GM23338 (cell line): ENCODE measurements around the gene DMTF1. TPM values are rescaled to one million over a fixed set of nuclear protein-coding genes. Genes with fewer than 3 reads are reported as not detected.
"Not testable (repeated sequence)": the region's sequence is repeated elsewhere in the genome, so short reads cannot be mapped to it uniquely, and the experiment has no call there.

Source experiments
- ATAC-seq: fragments of 200-7000 bp; cut with Tn5 transposase; 3 replicates; pipeline ENCODE4 v1.9.1; 2020
- DNase-seq: peaks from one replicate; pipeline ENCODE4 v3.0.0-alpha.2; 2015; ENCODE audit warnings: low spot score
- H2AFZ ChIP-seq: fragments of 200-600 bp; sonication (generic); 2 replicates; pipeline ENCODE4 v1.8.0; 2016; ENCODE audit warnings: antibody characterized with exemption, mild to moderate bottlenecking, moderate library complexity
- H3F3A ChIP-seq: fragments of 200-600 bp; sonication (generic); replicated peaks from 2 replicates; pipeline ENCODE4 v1.8.0; 2017; ENCODE audit warnings: antibody characterized with exemption, mixed run types, low read depth
- H3K27ac ChIP-seq: fragments of 200-600 bp; sonication (generic); 2 replicates; pipeline ENCODE4 v1.6.1; 2016; ENCODE audit warnings: low read depth
- H3K27me3 ChIP-seq: fragments of 200-600 bp; sonication (generic); 2 replicates; pipeline ENCODE4 v1.8.0; 2016; ENCODE audit warnings: mild to moderate bottlenecking, mixed run types, moderate library complexity; ENCODE audit not compliant: insufficient read depth
- H3K36me3 ChIP-seq: fragments of 200-600 bp; sonication (generic); 2 replicates; pipeline ENCODE4 v1.8.0; 2016; ENCODE audit warnings: mild to moderate bottlenecking; ENCODE audit not compliant: insufficient read depth
- H3K4me1 ChIP-seq: fragments of 200-600 bp; sonication (generic); 2 replicates; pipeline ENCODE4 v1.8.0; 2016; ENCODE audit warnings: mild to moderate bottlenecking, moderate library complexity; ENCODE audit not compliant: insufficient read depth
- H3K4me2 ChIP-seq: fragments of 200-600 bp; sonication (generic); 2 replicates; pipeline ENCODE4 v1.7.1; 2017; ENCODE audit warnings: mixed run types
- H3K4me3 ChIP-seq: fragments of 200-600 bp; sonication (generic); 2 replicates; pipeline ENCODE4 v1.6.1; 2016; ENCODE audit warnings: mixed run types
- H3K79me2 ChIP-seq: fragments of 200-600 bp; sonication (generic); replicated peaks from 2 replicates; pipeline ENCODE4 v1.8.0; 2017; ENCODE audit warnings: mild to moderate bottlenecking; ENCODE audit not compliant: insufficient read depth
- H3K9me2 ChIP-seq: fragments of 200-600 bp; sonication (generic); 2 replicates; pipeline ENCODE4 v1.8.0; 2017; ENCODE audit not compliant: insufficient read depth
- H4K20me1 ChIP-seq: fragments of 200-600 bp; sonication (generic); replicated peaks from 2 replicates; pipeline ENCODE4 v1.8.0; 2017; ENCODE audit warnings: mild to moderate bottlenecking; ENCODE audit not compliant: insufficient read depth
- H3K27ac Mint-ChIP-seq: 2 replicates; pipeline ENCODE4 v1.8.0; 2020; ENCODE audit warnings: inconsistent platforms, mild to moderate bottlenecking, moderate library complexity, mixed read lengths
- H3K27me3 Mint-ChIP-seq: 3 replicates; pipeline ENCODE4 v1.8.0; 2022; ENCODE audit warnings: low read depth, mild to moderate bottlenecking, moderate library complexity, mixed read lengths, inconsistent platforms; ENCODE audit not compliant: insufficient read depth, poor library complexity
- H3K36me3 Mint-ChIP-seq: 3 replicates; pipeline ENCODE4 v1.8.0; 2021; ENCODE audit warnings: low read depth, mild to moderate bottlenecking, inconsistent platforms, moderate library complexity, mixed read lengths
- H3K4me1 Mint-ChIP-seq: 3 replicates; pipeline ENCODE4 v1.8.0; 2020; ENCODE audit warnings: mild to moderate bottlenecking, inconsistent platforms, mixed read lengths
- H3K4me3 Mint-ChIP-seq: 3 replicates; pipeline ENCODE4 v1.8.0; 2021; ENCODE audit warnings: moderate library complexity, mild to moderate bottlenecking, inconsistent platforms, mixed read lengths
- H3K9me3 Mint-ChIP-seq: 3 replicates; pipeline ENCODE4 v1.8.0; 2020; ENCODE audit warnings: moderate library complexity, mild to moderate bottlenecking, inconsistent platforms, mixed read lengths
- CTCF ChIP-seq, 2 experiments: fragments of 200-600 bp in 1 of 2; sonication (generic) in 1 of 2; conservative IDR thresholded peaks; 2 replicates each; pipeline versions ENCODE4 v1.5.1 to v1.6.1; 2016 to 2017; ENCODE audit warnings: antibody characterized with exemption in 2 of 2, low read depth in 2 of 2, mild to moderate bottlenecking in 2 of 2, moderate library complexity in 1 of 2
- EZH2 ChIP-seq: fragments of 200-600 bp; sonication (generic); IDR thresholded peaks from one replicate; pipeline ENCODE4 v1.8.0; 2017; ENCODE audit warnings: antibody characterized with exemption, mild to moderate bottlenecking, low read depth; ENCODE audit not compliant: unreplicated experiment
- EZH2phosphoT487 ChIP-seq: fragments of 200-600 bp; sonication (generic); IDR thresholded peaks from one replicate; pipeline ENCODE4 v1.8.1; 2018; ENCODE audit warnings: antibody characterized with exemption; ENCODE audit not compliant: unreplicated experiment
- STAT1 ChIP-seq: IDR thresholded peaks from one replicate; pipeline ENCODE4 v1.6.1; 2016; ENCODE audit warnings: antibody characterized with exemption; ENCODE audit not compliant: unreplicated experiment
- polyA plus RNA-seq: library from polyadenylated mRNA; unstranded; fragments of >200 nt; fragmentation: Nextera tagmentation; extraction: Ambion mirVana; gene quantifications from 2 replicates; pipeline ENCODE4 v1.2.1, GENCODE V29; 2016
- total RNA-seq: library from RNA; depleted of rRNA; stranded (reverse); fragments of >200 nt; shearing (Covaris generic); gene quantifications from 2 replicates; pipeline ENCODE4 v1.2.3, GENCODE V29; 2014
- TF ChIP-seq, protein P1 (sequence below): fragments of 250-450 bp; sonication (Bioruptor Pico); IDR thresholded peaks from 2 replicates; pipeline ENCODE4 v1.5.0; 2020; ENCODE audit warnings: mild to moderate bottlenecking, moderate library complexity

The DMTF1 gene
- total and polyA plus RNA-seq, 2 experiments from 2014 or later: 60.4 to 114 TPM

GRCh38 chr7:87113077-87113476 is 39.2 kb upstream of the DMTF1 start (continued):
- TF ChIP-seq, protein P1, sequence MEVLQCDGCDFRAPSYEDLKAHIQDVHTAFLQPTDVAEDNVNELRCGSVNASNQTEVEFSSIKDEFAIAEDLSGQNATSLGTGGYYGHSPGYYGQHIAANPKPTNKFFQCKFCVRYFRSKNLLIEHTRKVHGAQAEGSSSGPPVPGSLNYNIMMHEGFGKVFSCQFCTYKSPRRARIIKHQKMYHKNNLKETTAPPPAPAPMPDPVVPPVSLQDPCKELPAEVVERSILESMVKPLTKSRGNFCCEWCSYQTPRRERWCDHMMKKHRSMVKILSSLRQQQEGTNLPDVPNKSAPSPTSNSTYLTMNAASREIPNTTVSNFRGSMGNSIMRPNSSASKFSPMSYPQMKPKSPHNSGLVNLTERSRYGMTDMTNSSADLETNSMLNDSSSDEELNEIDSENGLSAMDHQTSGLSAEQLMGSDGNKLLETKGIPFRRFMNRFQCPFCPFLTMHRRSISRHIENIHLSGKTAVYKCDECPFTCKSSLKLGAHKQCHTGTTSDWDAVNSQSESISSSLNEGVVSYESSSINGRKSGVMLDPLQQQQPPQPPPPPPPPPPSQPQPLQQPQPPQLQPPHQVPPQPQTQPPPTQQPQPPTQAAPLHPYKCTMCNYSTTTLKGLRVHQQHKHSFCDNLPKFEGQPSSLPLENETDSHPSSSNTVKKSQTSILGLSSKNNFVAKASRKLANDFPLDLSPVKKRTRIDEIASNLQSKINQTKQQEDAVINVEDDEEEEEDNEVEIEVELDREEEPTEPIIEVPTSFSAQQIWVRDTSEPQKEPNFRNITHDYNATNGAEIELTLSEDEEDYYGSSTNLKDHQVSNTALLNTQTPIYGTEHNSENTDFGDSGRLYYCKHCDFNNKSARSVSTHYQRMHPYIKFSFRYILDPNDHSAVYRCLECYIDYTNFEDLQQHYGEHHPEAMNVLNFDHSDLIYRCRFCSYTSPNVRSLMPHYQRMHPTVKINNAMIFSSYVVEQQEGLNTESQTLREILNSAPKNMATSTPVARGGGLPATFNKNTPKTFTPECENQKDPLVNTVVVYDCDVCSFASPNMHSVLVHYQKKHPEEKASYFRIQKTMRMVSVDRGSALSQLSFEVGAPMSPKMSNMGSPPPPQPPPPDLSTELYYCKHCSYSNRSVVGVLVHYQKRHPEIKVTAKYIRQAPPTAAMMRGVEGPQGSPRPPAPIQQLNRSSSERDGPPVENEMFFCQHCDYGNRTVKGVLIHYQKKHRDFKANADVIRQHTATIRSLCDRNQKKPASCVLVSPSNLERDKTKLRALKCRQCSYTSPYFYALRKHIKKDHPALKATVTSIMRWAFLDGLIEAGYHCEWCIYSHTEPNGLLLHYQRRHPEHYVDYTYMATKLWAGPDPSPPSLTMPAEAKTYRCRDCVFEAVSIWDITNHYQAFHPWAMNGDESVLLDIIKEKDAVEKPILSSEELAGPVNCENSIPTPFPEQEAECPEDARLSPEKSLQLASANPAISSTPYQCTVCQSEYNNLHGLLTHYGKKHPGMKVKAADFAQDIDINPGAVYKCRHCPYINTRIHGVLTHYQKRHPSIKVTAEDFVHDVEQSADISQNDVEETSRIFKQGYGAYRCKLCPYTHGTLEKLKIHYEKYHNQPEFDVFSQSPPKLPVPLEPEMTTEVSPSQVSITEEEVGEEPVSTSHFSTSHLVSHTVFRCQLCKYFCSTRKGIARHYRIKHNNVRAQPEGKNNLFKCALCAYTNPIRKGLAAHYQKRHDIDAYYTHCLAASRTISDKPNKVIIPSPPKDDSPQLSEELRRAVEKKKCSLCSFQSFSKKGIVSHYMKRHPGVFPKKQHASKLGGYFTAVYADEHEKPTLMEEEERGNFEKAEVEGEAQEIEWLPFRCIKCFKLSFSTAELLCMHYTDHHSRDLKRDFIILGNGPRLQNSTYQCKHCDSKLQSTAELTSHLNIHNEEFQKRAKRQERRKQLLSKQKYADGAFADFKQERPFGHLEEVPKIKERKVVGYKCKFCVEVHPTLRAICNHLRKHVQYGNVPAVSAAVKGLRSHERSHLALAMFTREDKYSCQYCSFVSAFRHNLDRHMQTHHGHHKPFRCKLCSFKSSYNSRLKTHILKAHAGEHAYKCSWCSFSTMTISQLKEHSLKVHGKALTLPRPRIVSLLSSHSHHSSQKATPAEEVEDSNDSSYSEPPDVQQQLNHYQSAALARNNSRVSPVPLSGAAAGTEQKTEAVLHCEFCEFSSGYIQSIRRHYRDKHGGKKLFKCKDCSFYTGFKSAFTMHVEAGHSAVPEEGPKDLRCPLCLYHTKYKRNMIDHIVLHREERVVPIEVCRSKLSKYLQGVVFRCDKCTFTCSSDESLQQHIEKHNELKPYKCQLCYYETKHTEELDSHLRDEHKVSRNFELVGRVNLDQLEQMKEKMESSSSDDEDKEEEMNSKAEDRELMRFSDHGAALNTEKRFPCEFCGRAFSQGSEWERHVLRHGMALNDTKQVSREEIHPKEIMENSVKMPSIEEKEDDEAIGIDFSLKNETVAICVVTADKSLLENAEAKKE: no peak
- TF ChIP-seq EZH2phosphoT487 (no peak), CTCF (conservative IDR thresholded peaks at IDR 0.05; ENCODE audit: low read depth in 2 of 2) (no peak), STAT1 (no peak), EZH2 (no peak)

DNA sequence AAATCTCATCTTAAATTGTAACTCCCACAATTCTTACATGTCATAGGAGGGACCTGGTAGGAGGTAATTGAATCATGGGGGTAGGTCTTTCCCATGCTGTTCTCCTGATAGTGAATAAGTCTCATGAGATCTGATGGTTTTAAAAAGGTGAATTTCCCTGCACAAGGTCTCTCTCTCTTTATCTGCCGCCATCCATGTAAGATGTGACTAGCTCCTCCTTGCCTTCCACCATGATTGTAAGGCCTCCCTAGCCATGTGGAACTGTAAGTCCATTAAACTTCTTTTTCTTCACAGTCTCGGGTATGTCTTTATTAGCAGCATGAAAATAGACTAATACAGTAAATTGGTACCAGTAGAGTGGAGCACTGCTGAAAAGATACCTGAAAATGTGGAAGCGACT is 38.3 kb upstream of the DMTF1 start:
- peaks cover 18% of the 10 kb centered on the region for H3K9me3 Mint-ChIP-seq
- not testable (repeated sequence) for ATAC-seq, H3K27ac ChIP-seq, H3K36me3 Mint-ChIP-seq, H3K27ac Mint-ChIP-seq, H3K4me1 Mint-ChIP-seq, H3K79me2 ChIP-seq, DNase-seq, H3K9me2 ChIP-seq, H4K20me1 ChIP-seq, H3K4me3 ChIP-seq, H3K4me1 ChIP-seq, H3K4me3 Mint-ChIP-seq, H2AFZ ChIP-seq, H3K27me3 ChIP-seq, H3K27me3 Mint-ChIP-seq, H3K4me2 ChIP-seq, H3K36me3 ChIP-seq, H3F3A ChIP-seq

DNA sequence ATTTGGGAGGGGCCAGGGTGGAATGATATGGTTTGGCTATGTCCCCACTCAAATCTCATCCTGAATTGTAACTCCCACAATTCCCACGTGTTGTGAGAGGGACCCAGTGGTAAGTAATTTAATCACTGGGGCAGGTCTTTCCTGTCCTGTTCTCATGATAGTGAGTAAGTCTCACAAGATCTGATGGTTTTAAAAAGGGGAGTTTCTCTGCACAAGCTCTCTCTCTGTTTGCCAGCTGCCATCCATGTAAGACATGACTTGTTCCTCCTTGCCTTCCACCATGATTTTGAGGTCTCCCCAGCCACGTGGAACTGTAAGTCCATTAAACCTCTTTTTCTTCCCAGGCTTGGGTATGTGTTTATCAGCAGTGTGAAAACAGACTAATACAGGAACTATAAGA is 36.5 kb upstream of the DMTF1 start:
- not testable (repeated sequence) for H3F3A ChIP-seq, H3K4me3 ChIP-seq, ATAC-seq, H3K36me3 ChIP-seq, DNase-seq, H3K27ac Mint-ChIP-seq, H4K20me1 ChIP-seq, H3K27me3 ChIP-seq, H3K27me3 Mint-ChIP-seq, H3K4me3 Mint-ChIP-seq, H3K4me2 ChIP-seq, H3K27ac ChIP-seq, H3K9me2 ChIP-seq, H3K4me1 ChIP-seq, H2AFZ ChIP-seq, H3K36me3 Mint-ChIP-seq, H3K79me2 ChIP-seq, H3K4me1 Mint-ChIP-seq
- peaks cover 18% of the 10 kb centered on the region for H3K9me3 Mint-ChIP-seq
